ENCODE data around the gene PCDHB5.
A peak's percentile ranks its signal among the peaks of the same experiment; 100 is the strongest.
"Not testable (repeated sequence)": the region's sequence is repeated elsewhere in the genome, so short reads cannot be mapped to it uniquely, and the experiment has no call there.

The PCDHB5 gene

GRCh38 chr5:141135030-141135717, at the start of gene PCDHB5:
TSS of gene PCDHB5 (plus strand) at chr5:141135206. CDS start at chr5:141135435, 229 bp downstream.
- DNase-seq (ENCODE audit: low read depth), result peak; percentile 23

GRCh38 chr5:141094481-141095262, 40.3 kb upstream of the PCDHB5 start, which contains the start of gene PCDHB2:
TSS of gene PCDHB2 (plus strand) at chr5:141094615. CDS start at chr5:141094791, 176 bp downstream.
- DNase-seq (ENCODE audit: low read depth), result peak; percentile 9

- DNase-seq (ENCODE audit: low read depth), result no peak
These were observed 39.8 kb upstream of the PCDHB5 start for GRCh38 chr5:141095263-141095641.

GRCh38 chr5:141096181-141096580, 38.8 kb upstream of the PCDHB5 start:
- DNase-seq (ENCODE audit: low read depth), result not testable (repeated sequence)

DNA sequence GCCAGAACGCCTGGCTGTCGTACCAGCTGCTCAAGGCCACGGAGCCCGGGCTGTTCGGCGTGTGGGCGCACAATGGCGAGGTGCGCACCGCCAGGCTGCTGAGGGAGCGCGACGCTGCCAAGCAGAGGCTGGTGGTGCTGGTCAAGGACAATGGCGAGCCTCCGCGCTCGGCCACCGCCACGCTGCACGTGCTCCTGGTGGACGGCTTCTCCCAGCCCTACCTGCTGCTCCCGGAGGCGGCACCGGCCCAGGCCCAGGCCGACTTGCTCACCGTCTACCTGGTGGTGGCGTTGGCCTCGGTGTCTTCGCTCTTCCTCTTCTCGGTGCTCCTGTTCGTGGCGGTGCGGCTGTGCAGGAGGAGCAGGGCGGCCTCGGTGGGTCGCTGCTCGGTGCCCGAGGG, 38.4 kb upstream of the PCDHB5 start:
- DNase-seq (ENCODE audit: low read depth), result not testable (repeated sequence)

GRCh38 chr5:141100243-141100805, 34.7 kb upstream of the PCDHB5 start, which contains the start of gene PCDHB3:
TSS of gene PCDHB3 (plus strand) at chr5:141100473. CDS start at chr5:141100650, 177 bp downstream.
- peak; percentile 44 for DNase-seq (ENCODE audit: low read depth)

DNA sequence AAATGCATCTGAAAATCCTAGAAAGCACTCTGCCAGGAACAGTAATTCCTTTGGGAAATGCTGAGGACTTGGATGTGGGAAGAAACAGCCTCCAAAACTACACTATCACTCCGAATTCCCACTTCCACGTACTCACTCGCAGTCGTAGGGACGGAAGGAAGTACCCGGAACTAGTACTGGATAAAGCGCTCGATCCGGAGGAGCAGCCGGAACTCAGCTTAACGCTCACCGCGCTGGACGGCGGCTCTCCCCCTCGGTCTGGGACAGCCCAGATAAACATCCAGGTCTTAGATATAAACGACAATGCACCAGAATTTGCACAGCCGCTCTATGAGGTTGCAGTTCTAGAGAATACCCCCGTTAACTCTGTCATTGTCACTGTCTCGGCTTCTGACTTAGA, 33.9 kb upstream of the PCDHB5 start:
- DNase-seq (ENCODE audit: low read depth), result no peak

GRCh38 chr5:141102070-141102469, 32.9 kb upstream of the PCDHB5 start:
- not testable (repeated sequence) for DNase-seq (ENCODE audit: low read depth)

DNA sequence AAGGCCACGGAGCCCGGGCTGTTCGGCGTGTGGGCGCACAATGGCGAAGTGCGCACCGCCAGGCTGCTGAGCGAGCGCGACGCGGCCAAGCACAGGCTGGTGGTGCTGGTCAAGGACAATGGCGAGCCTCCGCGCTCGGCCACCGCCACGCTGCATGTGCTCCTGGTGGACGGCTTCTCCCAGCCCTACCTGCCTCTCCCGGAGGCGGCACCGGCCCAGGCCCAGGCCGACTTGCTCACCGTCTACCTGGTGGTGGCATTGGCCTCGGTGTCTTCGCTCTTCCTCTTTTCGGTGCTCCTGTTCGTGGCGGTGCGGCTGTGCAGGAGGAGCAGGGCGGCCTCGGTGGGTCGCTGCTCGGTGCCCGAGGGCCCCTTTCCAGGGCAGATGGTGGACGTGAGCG, 32.5 kb upstream of the PCDHB5 start:
- DNase-seq (ENCODE audit: low read depth), result not testable (repeated sequence)

DNA sequence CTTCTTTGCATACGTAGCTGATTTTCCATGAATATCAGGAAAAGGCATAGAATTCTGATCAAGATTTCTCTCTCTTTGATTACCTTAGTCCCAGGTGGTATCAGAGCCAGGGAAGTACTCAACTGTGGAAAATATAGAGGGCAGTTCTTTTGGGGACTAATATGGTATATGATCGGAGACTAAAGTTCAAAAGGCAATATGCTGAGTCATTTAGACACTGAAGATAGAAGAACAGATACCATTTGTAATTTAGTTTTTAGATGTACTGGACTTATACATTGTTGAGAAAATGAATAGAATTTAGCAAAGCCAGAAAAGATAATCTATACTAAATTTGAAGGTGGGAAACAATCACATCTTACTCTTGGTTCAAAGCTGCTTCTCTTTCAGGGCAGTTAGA, 29.7 kb upstream of the PCDHB5 start:
- no peak for DNase-seq (ENCODE audit: low read depth)

DNA sequence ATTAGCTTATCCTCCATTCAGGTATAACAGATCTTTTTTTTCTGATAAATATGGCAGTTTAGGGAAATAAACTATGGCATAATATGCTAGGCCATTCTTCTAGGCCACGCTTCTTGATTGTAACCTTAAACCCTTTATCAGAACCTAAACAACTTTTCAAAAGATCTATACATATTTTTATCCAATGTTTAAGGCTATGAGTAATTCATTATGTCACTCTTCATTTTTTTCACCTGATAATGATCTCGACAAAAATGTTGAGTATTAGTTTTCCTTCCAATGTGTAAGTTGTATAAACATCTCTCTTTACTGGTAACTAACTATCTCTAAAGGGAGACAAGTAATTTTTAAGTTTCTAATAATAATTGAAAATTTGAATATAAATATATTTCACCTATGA, 15.8 kb upstream of the PCDHB5 start:
- no peak for DNase-seq (ENCODE audit: low read depth)

- no peak for DNase-seq (ENCODE audit: low read depth)
These were observed 13.4 kb upstream of the PCDHB5 start, which contains the start of gene PCDHB4 for GRCh38 chr5:141121563-141121962. TSS of gene PCDHB4 (plus strand) at chr5:141121818. CDS start at chr5:141121999, 181 bp downstream.

DNA sequence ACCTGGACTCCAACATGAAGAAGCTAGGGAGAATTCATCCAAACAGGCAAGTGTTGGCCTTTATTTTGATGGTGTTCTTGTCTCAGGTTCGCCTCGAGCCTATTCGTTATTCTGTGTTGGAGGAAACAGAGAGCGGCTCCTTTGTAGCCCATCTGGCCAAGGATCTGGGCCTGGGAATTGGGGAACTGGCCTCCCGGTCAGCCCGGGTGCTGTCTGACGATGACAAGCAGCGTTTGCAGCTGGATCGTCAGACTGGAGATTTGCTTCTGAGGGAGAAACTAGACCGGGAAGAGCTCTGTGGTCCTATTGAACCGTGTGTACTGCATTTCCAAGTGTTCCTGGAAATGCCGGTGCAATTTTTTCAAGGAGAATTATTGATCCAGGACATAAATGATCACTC, 13.0 kb upstream of the PCDHB5 start:
- no peak for DNase-seq (ENCODE audit: low read depth)

GRCh38 chr5:141123396-141124135, 11.4 kb upstream of the PCDHB5 start:
- DNase-seq (ENCODE audit: low read depth), result not testable (repeated sequence)

DNA sequence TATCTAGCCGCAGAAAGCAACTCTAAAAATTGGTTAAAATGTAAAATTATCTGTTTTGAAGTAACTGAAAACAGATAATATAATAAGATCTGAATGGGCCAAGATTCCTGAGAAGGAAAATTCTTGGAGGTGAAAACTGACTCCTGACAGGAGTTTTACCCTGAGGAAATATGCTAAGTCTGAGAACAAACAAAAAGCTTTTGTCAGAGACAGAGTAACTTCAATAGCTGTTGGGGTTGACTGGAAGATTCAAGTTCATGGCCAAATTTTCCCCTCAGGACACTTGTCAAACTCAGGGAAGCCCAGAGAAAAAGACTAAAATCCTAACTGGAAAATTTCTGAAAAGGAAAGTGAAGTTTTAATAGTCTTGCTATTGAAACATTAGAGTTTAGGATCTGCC, 7.7 kb upstream of the PCDHB5 start:
- no peak for DNase-seq (ENCODE audit: low read depth)

DNA sequence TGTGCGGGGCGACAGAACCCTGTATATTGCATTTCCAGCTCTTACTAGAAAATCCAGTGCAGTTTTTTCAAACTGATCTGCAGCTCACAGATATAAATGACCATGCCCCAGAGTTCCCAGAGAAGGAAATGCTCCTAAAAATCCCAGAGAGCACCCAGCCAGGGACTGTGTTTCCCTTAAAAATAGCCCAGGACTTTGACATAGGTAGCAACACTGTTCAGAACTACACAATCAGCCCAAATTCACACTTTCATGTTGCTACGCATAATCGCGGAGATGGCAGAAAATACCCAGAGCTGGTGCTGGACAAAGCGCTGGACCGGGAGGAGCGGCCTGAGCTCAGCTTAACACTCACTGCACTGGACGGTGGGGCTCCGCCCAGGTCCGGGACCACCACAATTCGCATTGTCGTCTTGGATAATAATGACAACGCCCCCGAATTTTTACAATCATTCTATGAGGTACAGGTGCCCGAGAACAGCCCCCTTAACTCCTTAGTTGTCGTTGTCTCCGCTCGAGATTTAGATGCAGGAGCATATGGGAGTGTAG, 786 bp downstream of the PCDHB5 start:
- no peak for DNase-seq (ENCODE audit: low read depth)

GRCh38 chr5:141137346-141137745, 2.3 kb downstream of the PCDHB5 start:
- not testable (repeated sequence) for DNase-seq (ENCODE audit: low read depth)

GRCh38 chr5:141149812-141150211, 14.8 kb downstream of the PCDHB5 start, which contains the start of gene PCDHB6:
TSS of gene PCDHB6 (plus strand) at chr5:141150057. CDS start at chr5:141150258, 201 bp downstream.
- DNase-seq (ENCODE audit: low read depth), result peak; percentile 28

GRCh38 chr5:141150224-141150992, 15.4 kb downstream of the PCDHB5 start:
- DNase-seq (ENCODE audit: low read depth), result no peak

DNA sequence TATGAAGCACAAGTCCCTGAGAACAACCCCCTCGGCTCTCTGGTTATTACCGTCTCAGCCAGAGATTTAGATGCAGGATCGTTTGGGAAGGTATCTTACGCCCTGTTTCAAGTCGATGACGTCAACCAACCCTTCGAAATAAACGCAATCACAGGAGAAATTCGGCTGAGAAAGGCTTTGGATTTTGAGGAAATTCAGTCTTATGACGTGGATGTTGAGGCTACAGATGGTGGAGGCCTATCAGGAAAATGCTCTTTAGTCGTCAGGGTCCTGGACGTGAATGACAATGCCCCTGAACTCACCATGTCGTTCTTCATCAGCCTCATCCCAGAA, 16.0 kb downstream of the PCDHB5 start:
- DNase-seq (ENCODE audit: low read depth), result no peak

- DNase-seq (ENCODE audit: low read depth), result not testable (repeated sequence)
These were observed 16.6 kb downstream of the PCDHB5 start for GRCh38 chr5:141151632-141152031.

Measured in ELR (cell line).